GM19467 (cell line): Measurements from ENCODE around the gene IGFBPL1.
A peak's percentile ranks its signal among the peaks of the same experiment; 100 is the strongest.
"Not testable (repeated sequence)": the region's sequence is repeated elsewhere in the genome, so short reads cannot be mapped to it uniquely, and the experiment has no call there.

Experiments used
- ATAC-seq: cut with Tn5 transposase; IDR thresholded peaks from one replicate; pipeline ENCODE4 v1.9.1; 2021; ENCODE audit warnings: mild to moderate bottlenecking, moderate library complexity; ENCODE audit not compliant: unreplicated experiment

IGFBPL1 gene

DNA sequence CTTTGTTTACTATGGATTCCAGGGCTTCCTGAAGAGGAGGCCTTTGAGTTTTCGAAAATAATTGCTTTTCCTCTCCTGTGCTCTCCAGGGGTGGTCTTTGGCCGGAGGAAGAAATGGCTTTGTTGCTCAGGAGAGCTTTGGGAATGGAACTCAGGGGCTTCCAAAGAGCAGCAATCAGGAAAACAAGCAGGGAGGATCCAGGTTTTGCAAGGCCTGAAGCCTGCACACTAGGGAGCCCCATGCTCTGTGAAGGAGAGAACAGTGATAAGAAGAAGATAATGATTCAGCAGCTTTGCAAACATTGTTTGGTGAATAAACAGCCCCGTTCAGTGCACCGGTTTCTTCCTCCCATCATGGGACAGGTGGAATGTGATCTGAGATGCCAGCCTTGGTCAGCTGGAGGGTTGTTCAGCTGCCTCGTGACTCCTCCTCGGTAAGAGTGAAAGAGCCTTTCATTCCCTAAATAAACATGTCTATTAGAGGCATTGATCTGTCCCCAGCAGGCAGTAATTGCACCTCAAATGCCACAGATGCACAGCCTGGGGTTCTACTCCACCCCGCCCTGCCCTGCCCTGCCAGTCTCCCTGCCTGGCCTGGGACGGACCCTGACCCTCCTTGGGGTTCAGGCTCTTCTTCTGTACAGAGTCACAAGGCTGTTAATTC lies 43.3 kb downstream of the IGFBPL1 start:
- no peak for ATAC-seq

DNA sequence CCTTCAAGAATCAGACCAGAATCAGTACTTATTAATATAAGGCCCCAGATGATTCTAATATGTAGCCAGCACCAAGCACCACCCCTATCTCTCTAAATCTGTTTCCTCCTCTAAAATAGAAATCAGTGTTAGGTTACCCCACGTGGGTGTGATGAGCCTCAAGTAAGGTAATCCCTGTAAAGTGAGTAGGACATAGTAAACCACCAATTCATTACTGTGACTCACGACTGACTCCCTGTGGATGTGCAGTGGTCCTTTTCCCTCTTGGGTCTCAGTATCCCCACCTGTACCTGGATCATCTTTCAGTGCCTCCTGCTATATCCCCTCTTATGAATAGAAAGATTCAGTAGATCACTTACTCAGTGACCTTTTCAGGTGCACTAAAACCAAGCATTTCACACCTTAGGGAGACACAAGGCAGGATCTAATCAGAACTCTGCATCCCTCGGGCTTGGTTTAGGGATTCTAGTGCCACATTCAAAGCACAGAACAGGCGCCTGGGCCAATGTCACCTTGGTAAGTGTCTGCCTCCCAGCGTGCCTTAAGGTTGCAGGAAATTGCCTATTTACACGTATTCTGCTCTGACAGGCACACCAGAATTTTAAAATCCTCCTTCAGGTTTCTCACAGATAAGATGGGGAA lies 43.9 kb downstream of the IGFBPL1 start:
- ATAC-seq = no peak

DNA sequence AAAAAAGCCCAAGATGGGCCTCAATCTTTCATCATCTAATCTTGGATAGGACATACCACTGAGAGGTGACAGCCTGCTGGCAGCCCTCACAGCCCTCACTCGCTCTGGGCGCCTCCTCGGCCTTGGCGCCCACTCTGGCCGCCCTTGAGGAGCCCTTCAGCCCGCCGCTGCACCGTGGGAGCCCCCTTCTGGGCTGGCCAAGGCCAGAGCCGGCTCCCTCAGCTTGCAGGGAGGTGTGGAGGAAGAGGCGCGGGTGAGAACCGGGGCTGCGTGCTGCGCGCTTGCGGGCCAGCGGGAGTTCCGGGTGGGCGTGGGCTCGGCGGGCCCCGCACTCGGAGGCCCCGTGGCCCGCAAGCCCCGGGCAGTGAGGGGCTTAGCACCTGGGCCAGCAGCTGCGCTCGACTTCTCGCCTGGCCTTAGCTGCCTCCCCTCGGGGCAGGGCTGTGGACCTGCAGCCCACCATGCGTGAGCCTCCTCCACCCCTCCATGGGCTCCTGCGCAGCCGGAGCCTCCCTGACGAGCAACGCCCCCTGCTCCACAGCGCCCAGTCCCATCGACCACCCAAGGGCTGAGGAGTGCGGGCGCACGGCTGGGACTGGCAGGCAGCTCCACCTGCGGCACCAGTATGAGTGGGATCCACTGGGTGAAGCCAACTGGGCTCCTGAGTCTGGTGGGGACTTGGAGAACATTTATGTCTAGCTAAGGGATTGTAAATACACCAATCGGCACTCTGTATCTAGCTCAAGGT lies 46.7 kb downstream of the IGFBPL1 start:
- not testable (repeated sequence) for ATAC-seq

- ATAC-seq = no peak
Measured at GRCh38 chr9:38376021-38376670, 48.1 kb downstream of the IGFBPL1 start.

GRCh38 chr9:38375572-38375963 lies 48.7 kb downstream of the IGFBPL1 start:
- no peak for ATAC-seq

DNA sequence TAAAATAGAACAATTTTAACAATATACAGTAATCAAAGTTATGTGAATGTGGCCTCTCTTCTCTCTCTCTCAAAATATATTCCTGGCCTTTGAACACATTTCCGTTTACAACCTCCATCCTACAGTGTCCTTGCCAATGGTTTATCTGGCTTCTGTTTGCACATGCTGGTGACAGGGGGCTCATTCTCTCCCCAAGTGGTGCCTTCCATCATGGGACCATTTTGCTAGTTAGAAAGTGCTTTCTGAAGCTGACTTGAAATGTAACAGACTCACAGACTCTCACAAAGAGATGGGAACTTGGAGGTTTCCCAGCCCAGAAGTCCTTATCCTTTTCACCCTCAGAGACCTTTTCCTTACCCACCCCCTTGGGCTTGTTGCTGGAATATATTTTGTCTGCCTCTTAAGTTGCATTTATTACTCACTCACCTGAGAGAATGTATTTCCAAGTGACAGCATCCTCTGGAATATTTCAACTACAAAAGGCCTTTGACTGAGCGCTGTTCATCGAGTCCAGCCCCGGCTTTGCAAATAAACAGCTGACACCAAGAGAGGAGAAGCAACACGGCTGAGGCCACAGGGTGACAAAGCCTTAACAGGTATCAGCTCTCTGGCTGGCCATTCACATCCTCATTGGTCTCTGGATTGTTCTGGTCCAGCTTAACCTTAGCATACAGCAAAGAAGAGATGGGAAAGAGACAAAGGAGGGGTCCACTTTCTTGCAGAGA lies 49.2 kb downstream of the IGFBPL1 start:
- ATAC-seq = no peak

- no peak for ATAC-seq
Measured at GRCh38 chr9:38373679-38374078, 50.6 kb downstream of the IGFBPL1 start.

GRCh38 chr9:38372762-38373619 lies 51.3 kb downstream of the IGFBPL1 start:
- ATAC-seq = no peak

- ATAC-seq = peak; percentile 67
Measured at GRCh38 chr9:38371495-38371894, 52.8 kb downstream of the IGFBPL1 start.

DNA sequence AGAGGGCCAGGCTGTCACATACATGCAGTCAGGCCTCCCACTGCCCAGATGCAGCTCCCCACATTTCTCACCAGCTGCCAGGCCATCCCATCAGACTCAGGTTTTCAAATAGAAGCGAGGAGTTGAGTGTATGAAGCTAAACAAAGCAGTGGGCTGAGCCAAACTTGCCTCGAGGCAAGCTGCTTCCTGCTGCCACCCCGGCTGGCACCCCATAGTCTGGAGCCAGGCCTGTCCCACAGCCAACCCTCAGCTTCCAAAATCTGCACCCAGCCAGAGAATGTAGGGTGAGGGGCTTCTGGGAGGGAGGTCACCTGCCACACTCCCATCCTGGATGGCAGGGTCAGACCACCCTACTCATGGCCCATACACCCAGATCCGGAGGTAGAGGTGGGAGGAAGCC lies 54.1 kb downstream of the IGFBPL1 start:
- no peak for ATAC-seq

GRCh38 chr9:38368731-38369130 lies 55.5 kb downstream of the IGFBPL1 start:
- ATAC-seq = no peak

DNA sequence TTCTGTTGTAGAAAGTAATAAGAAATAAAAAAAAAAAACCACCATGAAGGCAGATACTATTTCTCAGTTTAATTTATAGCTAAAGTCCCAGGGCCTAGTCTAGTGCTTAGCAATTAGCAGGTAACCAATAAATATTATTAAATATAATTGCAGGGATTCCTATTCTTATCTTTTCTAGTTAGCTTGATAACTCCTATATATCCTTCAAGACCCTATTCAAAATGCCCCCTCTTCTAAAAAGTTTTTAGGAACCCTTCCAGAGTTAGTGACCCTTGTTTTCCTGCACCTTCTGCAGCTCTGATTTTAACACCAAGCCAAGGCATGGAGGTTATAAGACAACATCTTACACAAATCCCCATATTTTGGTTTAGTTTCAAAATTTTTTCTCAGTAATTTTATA lies 56.4 kb downstream of the IGFBPL1 start:
- no peak for ATAC-seq

GRCh38 chr9:38363589-38363925 lies 60.7 kb downstream of the IGFBPL1 start:
- ATAC-seq = no peak

DNA sequence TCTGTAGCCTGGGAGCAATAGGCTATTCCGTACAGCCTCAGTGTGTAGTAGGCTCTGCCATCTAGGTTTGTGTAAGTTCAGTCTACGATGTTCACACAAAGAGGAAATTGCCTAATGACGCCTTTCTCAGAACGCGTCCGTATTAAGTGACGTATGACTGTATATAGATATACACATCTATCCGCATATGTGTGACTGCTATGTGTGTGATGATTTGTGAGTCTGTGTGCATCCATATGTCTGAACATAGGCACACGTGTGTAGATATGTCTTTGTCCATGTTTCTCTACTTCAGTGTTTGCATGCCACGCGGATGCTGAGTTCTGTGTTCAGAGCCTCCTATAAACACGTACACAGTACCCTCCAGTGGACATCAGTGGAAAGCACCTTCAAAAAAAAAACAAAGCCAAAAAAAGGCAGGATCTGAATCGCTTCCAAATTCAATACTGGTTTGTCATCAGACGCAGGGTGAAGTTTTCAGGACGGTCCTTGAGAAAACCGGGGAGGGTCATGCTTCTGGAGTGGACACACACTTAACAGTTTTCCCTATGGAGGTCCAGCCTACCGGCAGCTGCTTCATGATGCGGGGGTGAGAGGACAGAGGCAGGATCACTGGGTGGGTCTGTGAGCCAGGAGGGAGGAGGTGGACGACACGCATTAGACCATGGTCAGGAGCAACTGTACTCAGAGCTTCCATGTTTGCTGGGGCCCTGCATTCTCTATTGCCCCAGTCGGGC lies 61.2 kb downstream of the IGFBPL1 start:
- ATAC-seq = peak; percentile 54

DNA sequence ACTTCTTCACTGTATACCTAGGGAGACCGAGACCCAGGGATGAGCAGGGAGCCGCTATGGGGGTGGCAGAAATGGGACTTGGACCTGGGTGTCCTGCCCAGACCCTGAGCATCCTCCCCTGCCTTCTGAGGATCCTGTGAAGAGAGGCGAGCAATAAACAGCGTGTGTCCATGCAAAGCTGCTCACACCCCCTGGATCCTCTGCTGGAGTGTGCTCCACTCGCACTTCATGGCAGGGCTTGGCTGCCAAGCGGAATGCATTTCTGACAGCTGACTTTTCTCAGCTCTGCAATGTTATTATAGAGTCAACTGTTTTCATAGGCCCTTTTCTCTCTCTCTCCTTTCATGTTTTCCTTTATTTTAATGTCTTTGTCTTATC lies 62.8 kb downstream of the IGFBPL1 start:
- ATAC-seq = no peak

GRCh38 chr9:38360839-38361472 lies 63.3 kb downstream of the IGFBPL1 start:
- no peak for ATAC-seq

- ATAC-seq = no peak
Measured at GRCh38 chr9:38359689-38360385, 64.4 kb downstream of the IGFBPL1 start.

DNA sequence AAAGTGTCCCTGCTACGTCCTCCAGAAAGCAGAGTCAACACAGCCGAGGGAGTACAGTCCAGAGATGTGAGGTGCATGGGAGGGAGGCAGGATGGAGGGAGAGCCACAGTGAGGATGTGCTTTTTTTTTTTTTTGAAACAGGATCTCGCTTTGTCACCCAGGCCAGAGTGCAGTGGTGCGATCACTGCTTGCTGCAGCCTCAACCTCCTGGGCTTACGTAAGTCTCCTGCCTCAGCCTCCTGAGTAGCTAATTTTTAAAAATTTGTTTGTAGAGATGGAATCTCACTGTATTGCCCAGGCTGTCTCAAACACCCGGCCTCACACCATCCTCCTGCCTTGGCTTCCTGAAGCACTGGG lies 65.0 kb downstream of the IGFBPL1 start:
- ATAC-seq = no peak
